HepG2 (cell line): ENCODE results near the gene SNUPN. TPM values are rescaled to one million over a fixed set of nuclear protein-coding genes. Genes with fewer than 3 reads are reported as not detected.

ENCODE experiments used
- AGO2 ChIP-seq: fragments of 200-400 bp; formaldehyde crosslinking; optimal IDR thresholded peaks from 2 replicates; pipeline ENCODE3; 2017; ENCODE audit warnings: mild to moderate bottlenecking, low read depth, low read length, moderate library complexity
- ARID3A ChIP-seq: IDR thresholded peaks from 2 replicates; pipeline ENCODE4 v1.6.1; 2012; ENCODE audit warnings: low read depth, low read length, improper control_type of control experiment
- ARID5B ChIP-seq: IDR thresholded peaks from 2 replicates; pipeline ENCODE4 v1.4.0; 2020; ENCODE audit warnings: mild to moderate bottlenecking, missing genetic modification reagents
- HES4 ChIP-seq: sonication (generic); formaldehyde crosslinking; IDR thresholded peaks from 2 replicates; pipeline ENCODE4 v1.9.0; 2021; ENCODE audit warnings: mild to moderate bottlenecking, missing genetic modification reagents, borderline replicate concordance
- JUND ChIP-seq: sonication (generic); formaldehyde crosslinking; IDR thresholded peaks from 2 replicates; pipeline ENCODE4 v1.8.0; 2022; ENCODE audit warnings: mild to moderate bottlenecking, missing genetic modification reagents
- KLF15 ChIP-seq: sonication (generic); formaldehyde crosslinking; IDR thresholded peaks from 2 replicates; pipeline ENCODE4 v1.8.1; 2023; ENCODE audit warnings: borderline replicate concordance, mild to moderate bottlenecking, inconsistent platforms, missing genetic modification reagents, mixed read lengths
- NKX3-1 ChIP-seq: sonication (generic); formaldehyde crosslinking; IDR thresholded peaks from 2 replicates; pipeline ENCODE4 v1.5.0; 2020; ENCODE audit warnings: missing genetic modification reagents
- NR2F1 ChIP-seq, 2 experiments: fragments of 450-650 bp in 1 of 2; formaldehyde crosslinking in 1 of 2; IDR thresholded peaks; 2 replicates each; pipeline versions ENCODE4 v1.5.0 to v1.6.1; 2016 to 2020; ENCODE audit warnings: mild to moderate bottlenecking in 1 of 2, missing compliant biosample characterization in 1 of 2, missing genetic modification reagents in 1 of 2, moderate library complexity in 1 of 2
- PITX1 ChIP-seq: sonication (generic); formaldehyde crosslinking; IDR thresholded peaks from 2 replicates; pipeline ENCODE4 v1.5.1; 2020; ENCODE audit warnings: mild to moderate bottlenecking, missing genetic modification reagents
- POLR2G ChIP-seq: fragments of 200-400 bp; formaldehyde crosslinking; IDR thresholded peaks from 2 replicates; pipeline ENCODE4 v1.6.1; 2018; ENCODE audit warnings: mild to moderate bottlenecking, low read depth, low read length, moderate library complexity
- RFXANK ChIP-seq: IDR thresholded peaks from 2 replicates; pipeline ENCODE4 v1.6.1; 2016
- ZBTB3 ChIP-seq: sonication (generic); formaldehyde crosslinking; IDR thresholded peaks from 2 replicates; pipeline ENCODE4 v1.4.0; 2020; ENCODE audit warnings: low read depth, mild to moderate bottlenecking, moderate library complexity, missing genetic modification reagents, borderline replicate concordance
- ZBTB42 ChIP-seq: sonication (generic); formaldehyde crosslinking; IDR thresholded peaks from 2 replicates; pipeline ENCODE4 v1.5.0; 2020; ENCODE audit warnings: mild to moderate bottlenecking, missing genetic modification reagents
- ZNF343 ChIP-seq: sonication (generic); formaldehyde crosslinking; IDR thresholded peaks from 2 replicates; pipeline ENCODE4 v1.4.0; 2020; ENCODE audit warnings: mild to moderate bottlenecking, missing genetic modification reagents
- ZNF550 ChIP-seq: sonication (generic); formaldehyde crosslinking; IDR thresholded peaks from 2 replicates; pipeline ENCODE4 v1.4.0; 2020; ENCODE audit warnings: mild to moderate bottlenecking, missing genetic modification reagents, borderline replicate concordance
- ZNF772 ChIP-seq: sonication (generic); formaldehyde crosslinking; IDR thresholded peaks from 2 replicates; pipeline ENCODE4 v1.5.0; 2020; ENCODE audit warnings: mild to moderate bottlenecking, missing genetic modification reagents
- ZSCAN25 ChIP-seq: sonication (generic); formaldehyde crosslinking; IDR thresholded peaks from 2 replicates; pipeline ENCODE4 v1.8.0; 2022; ENCODE audit warnings: mild to moderate bottlenecking, missing genetic modification reagents
- ZSCAN29 ChIP-seq: sonication (generic); formaldehyde crosslinking; conservative IDR thresholded peaks from 2 replicates; pipeline ENCODE4 v1.4.0; 2020; ENCODE audit warnings: mild to moderate bottlenecking, missing genetic modification reagents
- ZSCAN30 ChIP-seq: sonication (generic); formaldehyde crosslinking; IDR thresholded peaks from 2 replicates; pipeline ENCODE4 v1.5.0; 2020; ENCODE audit warnings: mild to moderate bottlenecking, missing genetic modification reagents
- polyA plus RNA-seq, 8 experiments: library from polyadenylated mRNA; depleted of rRNA in 3 of 8; stranded (reverse) in 7 of 8; unstranded in 1 of 8; fragments of >200 nt; fragmentation: Illumina TruSeq in 4 of 8; extraction: Trizol in 4 of 8; gene quantifications; 2 replicates each; pipeline versions ENCODE4 v1.2.1 to v1.2.3, GENCODE V29; 2011 to 2016; ENCODE audit warnings: low read depth in 4 of 8, missing spikeins in 1 of 8, mixed read lengths in 1 of 8; ENCODE audit not compliant: insufficient read depth in 1 of 8
- total RNA-seq, 5 experiments: library from RNA; depleted of rRNA; stranded (reverse); fragments of >200 nt; fragmentation: Illumina TruSeq; extraction: Trizol; gene quantifications; 2 replicates each; pipeline ENCODE4 v1.2.3, GENCODE V29; 2016; ENCODE audit warnings: low read depth in 1 of 5
- TF ChIP-seq, protein P1 (sequence below): sonication (generic); formaldehyde crosslinking; IDR thresholded peaks from 2 replicates; pipeline ENCODE4 v1.4.0; 2020; ENCODE audit warnings: missing genetic modification reagents

SNUPN gene
- total and polyA plus RNA-seq, 2 of the 13 experiments (the other 11 are each of a cell fraction or from before 2014, with no cell fraction given) = 9.0 to 16.4 TPM

GRCh38 chr15:75639709-75640482 is 14.4 kb upstream of the SNUPN start, which contains the start of gene IMP3 (continued):
- no peak for TF ChIP-seq NR2F1 (CRISPR knock-in tag; IDR thresholded peaks at IDR 0.05)
- TF ChIP-seq ZBTB42 (CRISPR knock-in tag) = 0 out of 2 replicates have a peak, but pooled peaks have one; percentile 80
- TF ChIP-seq ARID3A = no peak
- TF ChIP-seq ZNF772 (CRISPR knock-in tag) = peak; percentile 61; the same call in 1 of the 2 replicates
- TF ChIP-seq ZBTB3 = 0 out of 2 replicates have a peak, but pooled peaks have one; percentile 90
- TF ChIP-seq ZSCAN29 (CRISPR knock-in tag) = no peak; the same call in 1 of the 2 replicates
- peak; percentile 92 for TF ChIP-seq ZNF343 (CRISPR knock-in tag)
- TF ChIP-seq RFXANK (CRISPR knock-in tag) = no peak; the same call in 1 of the 2 replicates
- no peak for TF ChIP-seq ARID5B (CRISPR knock-in tag)
- peak; percentile 80; the same call in 1 of the 2 replicates for TF ChIP-seq HES4
- peak; percentile 98 for TF ChIP-seq POLR2G
- no peak; the same call in 1 of the 2 replicates for TF ChIP-seq ZSCAN25 (CRISPR knock-in tag)
- TF ChIP-seq ZNF550 = no peak
- TF ChIP-seq JUND (CRISPR knock-in tag) = no peak; the same call in 1 of the 2 replicates
- TF ChIP-seq KLF15 (CRISPR knock-in tag) = peak; percentile 96
- TF ChIP-seq, protein P1, sequence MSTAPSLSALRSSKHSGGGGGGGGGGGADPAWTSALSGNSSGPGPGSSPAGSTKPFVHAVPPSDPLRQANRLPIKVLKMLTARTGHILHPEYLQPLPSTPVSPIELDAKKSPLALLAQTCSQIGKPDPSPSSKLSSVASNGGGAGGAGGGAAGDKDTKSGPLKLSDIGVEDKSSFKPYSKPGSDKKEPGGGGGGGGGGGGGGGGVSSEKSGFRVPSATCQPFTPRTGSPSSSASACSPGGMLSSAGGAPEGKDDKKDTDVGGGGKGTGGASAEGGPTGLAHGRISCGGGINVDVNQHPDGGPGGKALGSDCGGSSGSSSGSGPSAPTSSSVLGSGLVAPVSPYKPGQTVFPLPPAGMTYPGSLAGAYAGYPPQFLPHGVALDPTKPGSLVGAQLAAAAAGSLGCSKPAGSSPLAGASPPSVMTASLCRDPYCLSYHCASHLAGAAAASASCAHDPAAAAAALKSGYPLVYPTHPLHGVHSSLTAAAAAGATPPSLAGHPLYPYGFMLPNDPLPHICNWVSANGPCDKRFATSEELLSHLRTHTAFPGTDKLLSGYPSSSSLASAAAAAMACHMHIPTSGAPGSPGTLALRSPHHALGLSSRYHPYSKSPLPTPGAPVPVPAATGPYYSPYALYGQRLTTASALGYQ = peak; percentile 78; the same call in 1 of the 2 replicates
- TF ChIP-seq AGO2 = peak; percentile 95
- TF ChIP-seq PITX1 (CRISPR knock-in tag) = peak; percentile 72
- TF ChIP-seq NKX3-1 = peak; percentile 89
- TF ChIP-seq ZSCAN30 = no peak
